K562 (cell line): ENCODE measurements around the gene YES1. TPM values are rescaled to one million over a fixed set of nuclear protein-coding genes. Genes with fewer than 3 reads are reported as not detected.

ENCODE experiments used
- CLOCK ChIP-seq: fragments of 250-450 bp; sonication (Bioruptor Pico); IDR thresholded peaks from 2 replicates; pipeline ENCODE4 v1.4.0; 2020; ENCODE audit warnings: mild to moderate bottlenecking, moderate library complexity, borderline replicate concordance
- ESRRB ChIP-seq: fragments of 250-450 bp; sonication (Bioruptor Pico); IDR thresholded peaks from 2 replicates; pipeline ENCODE4 v1.5.0; 2020; ENCODE audit warnings: mild to moderate bottlenecking, moderate library complexity, borderline replicate concordance
- MTA2 ChIP-seq: fragments of 450-650 bp; IDR thresholded peaks from 2 replicates; pipeline ENCODE4 v1.6.1; 2016; ENCODE audit warnings: low read depth
- MXD1 ChIP-seq: fragments of 250-450 bp; sonication (Bioruptor Pico); IDR thresholded peaks from 2 replicates; pipeline ENCODE4 v1.8.0; 2021; ENCODE audit warnings: borderline replicate concordance, mild to moderate bottlenecking, moderate library complexity; ENCODE audit not compliant: poor library complexity, severe bottlenecking
- NFE2 ChIP-seq: IDR thresholded peaks from 2 replicates; pipeline ENCODE4 v1.6.1; 2014; ENCODE audit warnings: antibody characterized with exemption, low read depth
- NFIX ChIP-seq: fragments of 250-450 bp; sonication (Bioruptor Pico); IDR thresholded peaks from 2 replicates; pipeline ENCODE4 v1.4.0; 2020; ENCODE audit warnings: low read depth, mild to moderate bottlenecking, moderate library complexity
- PHB2 ChIP-seq: fragments of 450-650 bp; IDR thresholded peaks from 2 replicates; pipeline ENCODE4 v1.6.1; 2017; ENCODE audit warnings: low read depth
- PHTF2 ChIP-seq: fragments of 250-450 bp; sonication (Bioruptor Pico); IDR thresholded peaks from 2 replicates; pipeline ENCODE4 v1.5.0; 2021; ENCODE audit warnings: mild to moderate bottlenecking
- SLC30A9 ChIP-seq: fragments of 250-450 bp; sonication (Bioruptor Pico); IDR thresholded peaks from 2 replicates; pipeline ENCODE4 v1.8.0; 2022; ENCODE audit warnings: mild to moderate bottlenecking, moderate library complexity
- SMAD1 ChIP-seq: fragments of 150-350 bp; IDR thresholded peaks from 2 replicates; pipeline ENCODE4 v1.6.1; 2014; ENCODE audit warnings: low read length, low read depth; ENCODE audit not compliant: partially characterized antibody
- ZNF277 ChIP-seq: fragments of 250-450 bp; sonication (Bioruptor Pico); IDR thresholded peaks from 2 replicates; pipeline ENCODE4 v1.8.0; 2022; ENCODE audit warnings: inconsistent platforms, mild to moderate bottlenecking, moderate library complexity, borderline replicate concordance
- ZNF318 ChIP-seq, 2 experiments: fragments of 450-650 bp; IDR thresholded peaks; 2 replicates each; pipeline ENCODE4 v1.6.1; 2016; ENCODE audit warnings: mild to moderate bottlenecking in 2 of 2, borderline replicate concordance in 1 of 2, low read depth in 1 of 2, moderate library complexity in 1 of 2
- ZNF431 ChIP-seq: sonication (generic); formaldehyde crosslinking; IDR thresholded peaks from 2 replicates; pipeline ENCODE4 v1.8.0; 2022; ENCODE audit warnings: mild to moderate bottlenecking, missing genetic modification reagents
- polyA plus RNA-seq, 8 experiments: library from polyadenylated mRNA; depleted of rRNA in 4 of 8; stranded (reverse) in 5 of 8; unstranded in 3 of 8; fragments of >200 nt; fragmentation: Nextera tagmentation in 2 of 8; fragmentation: Illumina TruSeq in 1 of 8; extraction: Ambion mirVana in 2 of 8; extraction: Trizol in 1 of 8; gene quantifications; 2 replicates each; pipeline versions ENCODE4 v1.2.1 to v1.2.3, GENCODE V29; 2011 to 2014; ENCODE audit warnings: inconsistent platforms in 1 of 8, missing spikeins in 1 of 8
- total RNA-seq, 7 experiments: library from RNA; depleted of rRNA in 6 of 7; stranded (reverse); fragments of >200 nt in 6 of 7; fragmentation: Illumina TruSeq in 2 of 7; extraction: Trizol in 2 of 7; gene quantifications; 2 replicates each; pipeline versions ENCODE4 v1.2.1 to v1.2.3, GENCODE V29; 2011 to 2021; ENCODE audit warnings: low replicate concordance in 1 of 7

Gene YES1
- total and polyA plus RNA-seq, 9 of the 15 experiments (the other 6 are each of a cell fraction or from before 2014, with no cell fraction given): 37.2 to 115 (median 77.7) TPM

GRCh38 chr18:841647-842370, 29.8 kb upstream of the YES1 start (continued):
- TF ChIP-seq ZNF318 (IDR thresholded peaks at IDR 0.05; ENCODE audit: borderline replicate concordance in 1 of 2, low read depth in 1 of 2) (no peak), MTA2 (no peak; the same call in 1 of the 2 replicates), ESRRB (CRISPR knock-in tag) (no peak), NFE2 (peak; percentile 67), PHB2 (no peak), NFIX (CRISPR knock-in tag) (no peak), ZNF277 (no peak), SLC30A9 (no peak), CLOCK (CRISPR knock-in tag) (no peak), ZNF431 (no peak), SMAD1 (no peak), MXD1 (CRISPR knock-in tag) (no peak), PHTF2 (CRISPR knock-in tag) (no peak)
